Measurements from ENCODE around the gene NOC2L.
"Not testable (repeated sequence)": the region's sequence is repeated elsewhere in the genome, so short reads cannot be mapped to it uniquely, and the experiment has no call there.

Gene NOC2L

DNA sequence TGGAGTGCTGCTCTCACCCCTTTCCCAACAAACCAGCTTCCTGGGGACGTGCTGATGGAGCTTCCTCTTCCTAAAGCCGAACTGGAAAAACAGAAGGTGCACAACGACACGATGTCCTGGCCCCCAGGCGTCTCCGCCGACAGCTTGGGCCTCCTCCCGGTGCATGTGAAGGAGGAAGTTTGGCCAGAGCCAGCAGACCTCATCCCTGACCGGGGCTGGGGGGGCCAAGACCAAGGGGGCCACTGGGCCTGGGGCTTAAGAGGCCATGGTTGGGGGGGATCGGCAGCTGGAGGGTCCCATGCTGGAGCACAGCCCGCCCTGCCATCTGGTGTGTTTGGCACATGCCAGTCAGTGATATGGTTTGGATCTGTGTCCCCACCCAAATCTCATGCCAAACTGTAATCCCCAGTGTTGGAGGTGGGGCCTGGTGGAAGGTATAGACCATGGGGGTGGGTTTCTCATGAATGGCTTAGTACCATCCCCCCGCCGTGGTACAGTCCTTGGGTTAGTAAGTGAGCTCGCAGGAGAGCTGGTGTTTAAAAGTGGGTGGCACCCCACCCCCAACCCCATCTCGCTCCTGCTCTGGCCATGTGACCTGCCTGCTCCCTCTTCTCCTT, 34.4 kb upstream of the NOC2L start:
- DNase-seq (ENCODE audit: low read depth, low spot score) = no peak

- DNase-seq (ENCODE audit: low read depth, low spot score) = no peak
Observed at GRCh38 chr1:992362-992761, 33.3 kb upstream of the NOC2L start.

GRCh38 chr1:991895-992294, 32.8 kb upstream of the NOC2L start:
- DNase-seq (ENCODE audit: low read depth, low spot score) = no peak

- DNase-seq (ENCODE audit: low read depth, low spot score) = not testable (repeated sequence)
Observed at GRCh38 chr1:991275-991674, 32.2 kb upstream of the NOC2L start.

DNA sequence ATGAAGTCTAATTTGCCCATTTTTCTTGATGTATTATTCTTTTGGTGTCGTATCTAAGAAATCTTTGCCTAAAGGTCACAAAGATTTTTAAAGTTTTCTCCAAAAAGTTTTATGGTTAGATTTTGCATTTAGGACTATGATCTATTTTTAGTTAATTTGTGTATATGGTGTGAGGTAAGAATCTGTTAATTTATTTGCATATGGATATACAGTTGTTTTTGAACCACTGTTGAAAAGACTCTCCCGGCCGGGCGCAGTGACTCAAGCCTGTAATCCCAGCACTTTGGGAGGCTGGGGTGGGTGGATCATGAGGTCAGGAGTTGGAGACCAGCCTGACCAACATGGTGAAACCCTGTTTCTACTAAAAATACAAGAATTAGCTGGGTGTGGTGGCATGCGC, 29.0 kb upstream of the NOC2L start:
- not testable (repeated sequence) for DNase-seq (ENCODE audit: low read depth, low spot score)

GRCh38 chr1:985126-985525, 26.1 kb upstream of the NOC2L start:
- DNase-seq (ENCODE audit: low read depth, low spot score) = no peak

GRCh38 chr1:984476-984814, 25.4 kb upstream of the NOC2L start:
- no peak for DNase-seq (ENCODE audit: low read depth, low spot score)

DNA sequence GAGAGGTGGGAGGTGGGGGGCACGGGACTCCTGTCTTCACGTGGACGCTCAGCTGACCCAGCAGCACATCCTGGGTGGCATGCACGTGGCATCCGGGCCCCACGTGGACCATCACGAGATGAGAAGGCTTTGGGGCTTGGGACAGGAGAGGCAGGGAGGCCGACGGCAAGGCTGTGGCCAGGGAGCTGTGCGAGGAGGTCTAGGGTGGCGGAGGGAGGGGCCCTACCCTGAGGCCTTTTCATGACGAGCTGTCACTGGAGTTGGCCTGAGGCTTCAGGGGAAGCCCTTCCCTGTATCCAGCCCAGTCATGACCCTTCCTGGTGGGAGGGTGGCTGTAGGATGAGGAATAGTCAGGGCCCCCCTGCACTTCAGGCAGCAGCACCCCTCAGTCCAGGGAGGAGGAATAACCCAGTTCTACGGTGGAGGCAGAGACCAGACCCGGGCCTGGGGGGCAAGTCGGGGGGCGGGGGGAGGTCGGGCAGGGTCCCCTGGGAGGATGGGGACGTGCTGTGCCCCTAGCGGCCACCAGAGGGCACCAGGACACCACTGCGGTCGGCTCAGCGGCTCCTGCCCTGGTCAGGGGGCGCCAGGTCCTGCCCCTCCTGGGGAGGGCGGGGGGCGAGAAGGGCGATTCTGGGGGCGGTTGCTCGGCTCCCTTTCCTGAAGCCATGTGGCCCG, 24.9 kb upstream of the NOC2L start:
- no peak for DNase-seq (ENCODE audit: low read depth, low spot score)

DNA sequence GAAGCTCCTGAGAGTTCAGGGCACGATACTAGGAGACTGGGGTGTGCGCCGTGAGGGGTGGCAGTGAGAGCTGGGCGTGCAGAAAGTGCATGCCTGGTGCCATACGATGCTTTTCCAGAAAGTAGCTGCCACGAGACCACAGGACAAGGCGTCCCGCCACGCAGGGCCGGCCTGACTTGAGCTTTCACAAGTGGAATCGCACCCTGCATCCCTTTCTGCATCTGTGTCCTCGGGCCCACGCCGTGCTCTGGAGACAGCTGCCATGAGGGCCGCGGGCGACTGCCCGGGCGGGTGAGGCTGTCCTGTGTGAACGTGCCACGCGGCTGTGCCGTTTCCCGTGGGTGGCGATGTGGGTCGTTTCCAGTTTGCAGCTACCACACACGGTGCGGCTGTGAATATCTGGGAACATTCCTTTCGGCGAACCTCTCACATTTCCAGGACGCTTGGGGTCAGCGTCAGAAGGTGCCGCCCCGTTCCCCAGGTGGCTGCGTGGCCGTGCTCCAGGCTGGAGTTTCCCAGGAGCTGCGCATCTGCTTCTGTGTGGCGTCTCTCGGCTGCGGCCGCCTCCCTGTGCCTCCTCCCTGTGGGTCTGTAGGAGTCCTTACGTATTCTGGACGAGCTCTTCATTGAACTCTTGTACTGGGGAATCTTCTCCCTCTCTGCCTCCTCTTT, 23.8 kb upstream of the NOC2L start:
- no peak for DNase-seq (ENCODE audit: low read depth, low spot score)

DNA sequence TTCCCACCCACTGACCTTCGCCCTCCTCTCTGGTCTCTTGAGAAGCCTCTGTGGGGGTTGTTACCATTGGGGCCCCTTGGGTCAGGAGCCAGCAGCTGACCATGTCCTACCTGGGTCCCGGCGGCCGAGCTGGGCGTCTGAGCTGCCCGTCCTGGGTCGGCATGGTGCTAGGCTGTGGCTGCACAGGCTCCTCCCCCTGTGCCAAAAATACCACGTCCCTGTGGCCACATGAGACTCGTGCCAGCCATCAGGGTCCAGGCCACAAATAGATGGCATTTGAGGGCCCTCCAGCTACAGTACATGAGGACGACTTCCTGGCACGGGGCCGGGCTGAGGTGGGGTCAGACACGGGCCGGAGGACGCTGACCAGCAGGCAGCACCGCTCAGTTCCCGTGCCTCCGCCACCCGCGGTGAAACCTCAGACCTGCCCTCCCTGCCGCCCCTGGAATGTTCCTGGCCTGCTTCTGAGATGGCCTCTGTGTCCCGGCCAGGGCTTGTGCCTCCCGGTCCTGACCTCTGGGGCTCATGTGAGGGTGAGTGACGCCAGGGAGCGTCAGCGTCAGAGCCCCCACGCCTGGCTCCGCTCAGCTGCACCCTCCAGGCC, 23.0 kb upstream of the NOC2L start, which contains the start of gene PERM1:
Gene PERM1, minus strand, starts transcription at position 139 of the 604 bp plus-strand sequence. CDS start 1,064 bp downstream, outside the sequence.
- no peak for DNase-seq (ENCODE audit: low read depth, low spot score)

DNA sequence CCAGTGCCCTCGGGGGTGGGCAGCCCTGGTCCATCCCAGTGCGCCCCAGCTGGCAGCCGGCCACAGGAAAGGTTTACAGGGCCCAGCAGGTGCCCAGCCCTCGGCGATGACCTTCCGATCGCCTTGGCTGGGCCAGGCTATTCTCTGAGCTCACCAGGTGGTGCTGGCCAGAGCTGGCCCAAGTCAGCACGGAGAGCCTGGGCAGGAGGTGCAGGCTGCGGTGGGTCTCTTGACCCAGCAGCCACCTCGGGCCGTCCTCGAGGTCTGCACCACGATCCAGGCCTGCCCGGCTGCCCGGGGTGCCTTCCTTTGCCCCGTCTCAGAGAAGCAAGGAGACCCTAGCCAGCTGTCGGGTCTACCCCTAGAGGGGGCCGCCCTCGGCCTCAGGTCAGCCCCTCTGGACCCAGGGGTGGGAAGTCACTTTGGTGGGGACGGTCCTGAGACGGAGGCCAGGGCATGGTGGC, 22.5 kb upstream of the NOC2L start:
- DNase-seq (ENCODE audit: low read depth, low spot score) = no peak

GRCh38 chr1:980602-981395, 21.7 kb upstream of the NOC2L start:
- DNase-seq (ENCODE audit: low read depth, low spot score) = no peak

DNA sequence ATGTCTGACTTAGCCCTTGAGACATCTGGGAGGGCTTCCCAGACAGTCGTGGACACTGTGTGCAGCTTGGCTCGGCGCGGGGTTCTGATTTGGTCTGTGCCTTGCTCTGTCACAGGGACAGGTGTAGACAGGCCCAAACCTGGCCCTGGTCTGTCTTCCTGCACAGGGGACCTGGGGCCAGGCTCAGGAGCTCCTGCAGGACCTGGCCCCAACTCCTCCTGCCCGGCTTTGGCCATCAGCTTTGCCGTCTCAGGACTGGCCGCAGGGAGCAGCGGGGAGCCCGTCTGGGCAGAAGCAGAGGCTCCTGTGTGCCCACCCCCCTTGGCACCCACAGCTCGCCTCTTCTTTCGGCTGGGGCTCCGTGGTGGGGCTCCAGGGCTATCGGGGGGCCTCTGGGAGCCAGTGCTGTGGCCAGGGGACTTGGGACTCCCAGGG, 21.1 kb upstream of the NOC2L start:
- no peak for DNase-seq (ENCODE audit: low read depth, low spot score)

GRCh38 chr1:979744-980072, 20.7 kb upstream of the NOC2L start:
- DNase-seq (ENCODE audit: low read depth, low spot score) = no peak

GRCh38 chr1:978835-979743, 20.0 kb upstream of the NOC2L start:
- DNase-seq (ENCODE audit: low read depth, low spot score) = no peak

DNA sequence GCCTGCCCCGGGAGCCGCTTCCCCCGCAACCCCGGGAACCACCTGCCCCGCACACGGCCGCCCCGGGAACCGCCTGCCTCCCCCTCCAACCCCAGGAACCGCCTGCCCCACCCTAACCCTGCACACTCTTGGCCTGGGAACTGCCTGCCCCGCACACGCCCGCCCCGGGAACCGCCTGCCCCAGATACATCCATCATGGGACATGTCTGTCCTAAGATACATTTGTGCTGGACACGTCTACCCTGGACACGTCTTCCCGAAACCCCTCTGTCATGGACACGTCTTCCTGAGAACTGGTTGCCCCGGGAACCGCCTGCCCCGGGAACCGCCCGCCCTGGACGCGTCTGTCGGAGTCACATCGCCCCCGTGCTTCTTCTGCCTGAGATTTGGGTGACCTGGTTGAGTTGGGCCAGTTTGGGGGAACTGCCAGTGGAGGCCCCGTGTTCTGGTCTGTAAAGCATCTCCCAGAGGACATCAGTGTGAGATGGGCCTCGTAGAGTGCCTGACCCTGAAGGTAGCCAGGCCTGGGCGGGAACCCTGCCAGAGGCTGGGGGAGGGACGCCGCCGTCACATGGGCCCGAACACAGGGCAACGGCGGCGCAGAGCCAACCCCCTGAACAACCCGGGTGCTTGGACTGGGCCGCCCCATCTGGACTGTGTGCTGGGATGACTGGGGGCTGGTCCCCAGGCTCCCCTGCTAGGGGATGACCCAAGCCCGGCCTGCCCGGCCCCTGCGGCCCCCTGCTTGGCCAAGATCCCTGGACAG, 19.2 kb upstream of the NOC2L start:
- DNase-seq (ENCODE audit: low read depth, low spot score) = no peak

GRCh38 chr1:976791-977190, 17.7 kb upstream of the NOC2L start:
- not testable (repeated sequence) for DNase-seq (ENCODE audit: low read depth, low spot score)

DNA sequence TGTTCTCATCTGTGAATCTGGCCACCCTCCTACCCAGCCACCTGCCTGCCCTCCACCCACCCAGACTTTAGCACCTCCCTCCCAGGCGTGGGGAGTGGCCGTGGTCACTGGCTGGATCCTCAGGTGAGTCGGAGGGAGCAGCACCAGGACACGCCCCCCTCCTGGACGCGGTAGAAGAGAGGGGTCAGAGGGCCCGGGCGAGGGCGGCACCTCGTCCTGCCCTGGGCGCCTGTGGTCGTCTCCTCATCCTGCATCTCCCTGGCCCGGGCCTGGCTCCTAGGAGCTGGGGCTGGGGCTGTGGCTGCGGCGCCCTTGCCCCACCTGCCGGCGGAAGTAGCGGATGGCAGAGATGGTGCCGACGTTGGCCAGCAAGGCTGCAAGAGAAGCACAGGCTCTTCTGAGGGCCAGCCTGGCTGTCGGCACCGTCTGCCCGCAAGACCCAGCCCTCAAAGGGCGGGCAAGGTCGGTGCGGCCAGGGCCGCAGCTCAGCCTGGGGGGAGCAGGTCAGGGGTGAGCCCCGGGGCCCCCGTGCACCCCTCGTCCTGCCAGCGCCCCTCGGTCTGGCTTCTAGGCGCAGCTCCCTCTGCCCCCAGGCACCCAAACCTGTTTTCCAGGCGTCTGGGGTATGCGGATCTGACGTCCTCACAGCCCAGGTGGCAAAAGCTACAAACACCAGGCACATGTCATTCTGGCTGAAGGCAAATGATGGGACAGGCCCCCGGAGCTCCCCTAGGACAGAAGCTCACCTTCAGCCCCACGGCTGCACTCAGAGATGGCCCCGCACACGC, 17.0 kb upstream of the NOC2L start:
- no peak for DNase-seq (ENCODE audit: low read depth, low spot score)

- no peak for DNase-seq (ENCODE audit: low read depth, low spot score)
Observed at GRCh38 chr1:975365-975764, 16.3 kb upstream of the NOC2L start.
